Colonic mucosa (tissue), 4 donors: ENCODE data around the gene CHPF. TPM values are rescaled to one million over a fixed set of nuclear protein-coding genes. Genes with fewer than 3 reads are reported as not detected.

Experiments
- DNase-seq: peaks from one replicate; pipeline ENCODE4 v3.0.0-alpha.2; 2020
- H3K27ac ChIP-seq: fragments of 200-600 bp; one replicate; pipeline ENCODE4 v1.8.0; 2021
- H3K27me3 ChIP-seq: fragments of 200-600 bp; one replicate; pipeline ENCODE4 v1.8.0; 2021
- H3K36me3 ChIP-seq: fragments of 200-600 bp; one replicate; pipeline ENCODE4 v1.8.0; 2021
- H3K4me1 ChIP-seq: fragments of 200-600 bp; one replicate; pipeline ENCODE4 v1.8.0; 2021; ENCODE audit warnings: mild to moderate bottlenecking
- H3K4me3 ChIP-seq: fragments of 200-600 bp; one replicate; pipeline ENCODE4 v1.8.0; 2021
- H3K9ac ChIP-seq, 2 donors: one replicate each; pipeline ENCODE4 v1.7.0; 2013; ENCODE audit warnings: control low read depth in 2 of 2, low read depth in 2 of 2, low read length in 2 of 2
- H3K9me3 ChIP-seq: fragments of 200-600 bp; one replicate; pipeline ENCODE4 v1.8.0; 2021
- CTCF ChIP-seq: fragments of 200-600 bp; IDR thresholded peaks from one replicate; pipeline ENCODE4 v1.8.0; 2022; ENCODE audit warnings: antibody characterized with exemption, mild to moderate bottlenecking
- intact Hi-C: fragments of 100-400 bp; cut with DNase I; formaldehyde crosslinking; loops from one replicate; pipeline ENCODE4 v1.14.1; 2022
- microRNA-seq: library from miRNA; unstranded; fragments of <30 nt; microRNA quantifications from one replicate; pipeline ENCODE4, GENCODE V29; 2019
- total RNA-seq, 2 donors: library from RNA; stranded (reverse); fragmentation: NEBNext Ultra II Directional in 1 of 2; extraction: Animal tissue kit (Norgen Biotek cat#: 25700) in 1 of 2; gene quantifications; one replicate each; pipeline ENCODE4 v1.2.1, GENCODE V29; 2021
- donor health status: healthy.
- donor health status: DM: no; HTN: no; CAD: no.
- donor health status: DM: no; HTN: no; CAD: no.

The CHPF gene
- total RNA-seq, 2 donors from 2014 or later: 43.1 to 43.5 TPM

- TF ChIP-seq CTCF: no peak
- Histone ChIP-seq H3K9ac (no peak overlapping the region), H3K27ac (no peak overlapping the region), H3K27me3 (peaks cover 14% of the 10 kb centered on the region), H3K4me1 (no peaks in the 10 kb centered on the region), H3K36me3 (no peaks in the 10 kb centered on the region), H3K4me3 (no peak overlapping the region), H3K9me3 (no peaks in the 10 kb centered on the region)
- no peak for DNase-seq
- intact Hi-C loops: no loop called here
Measured at GRCh38 chr2:219490600-219491130, 52.9 kb downstream of the CHPF start.

- no peak for DNase-seq
- H3K27me3 ChIP-seq: peaks cover 13% of the 10 kb centered on the region
- H3K36me3 ChIP-seq: no peaks in the 10 kb centered on the region
Measured at GRCh38 chr2:219490186-219490585, 53.4 kb downstream of the CHPF start.

GRCh38 chr2:219489315-219489714, 54.3 kb downstream of the CHPF start:
- H3K9ac ChIP-seq: no peak overlapping the region
- no peaks in the 10 kb centered on the region for H3K4me1 ChIP-seq
- H3K4me3 ChIP-seq: no peak overlapping the region
- peaks cover 18% of the 10 kb centered on the region for H3K27me3 ChIP-seq
- TF ChIP-seq CTCF: no peak
- no peak overlapping the region for H3K27ac ChIP-seq
- no peaks in the 10 kb centered on the region for H3K36me3 ChIP-seq
- no peaks in the 10 kb centered on the region for H3K9me3 ChIP-seq
- DNase-seq: no peak
- intact Hi-C loops: no loop called here

More at GRCh38 chr2:219490186-219490585, 53.4 kb downstream of the CHPF start:
- no peaks in the 10 kb centered on the region for H3K9me3 ChIP-seq
- intact Hi-C loops: no loop called here
- no peaks in the 10 kb centered on the region for H3K4me1 ChIP-seq
- H3K4me3 ChIP-seq: no peak overlapping the region
- TF ChIP-seq CTCF: no peak
- no peak overlapping the region for H3K9ac ChIP-seq
- H3K27ac ChIP-seq: no peak overlapping the region

Small RNAs within 50 kb of the gene (microRNA-seq; reads per million reads assigned to microRNA genes)
- not detected for gene MIR3132

Other genes starting within 250 kb of the CHPF start
- 1 to 10 TPM; 1.9 to 2.0 TPM for gene PTPRN, start 234.4 kb downstream of the CHPF start, total RNA-seq
- gene RESP18, start 211.1 kb downstream of the CHPF start, total RNA-seq: not detected
- 10 to 100 TPM; 96.1 to 96.7 TPM for gene DNPEP, start 155.9 kb downstream of the CHPF start, total RNA-seq
- 100 to 1,000 TPM in 1 of 2 donors, 10 to 100 TPM in 1; 24.0 to 917 TPM for gene DES, start 125.4 kb downstream of the CHPF start, total RNA-seq
- 10 to 100 TPM in 1 of 2 donors, 1 to 10 TPM in 1; 6.2 to 19.3 TPM for gene SPEG, start 109.0 kb downstream of the CHPF start, total RNA-seq
- 10 to 100 TPM; 49.7 to 86.1 TPM for gene GMPPA, start 44.9 kb downstream of the CHPF start, total RNA-seq
- under 1 TPM in 1 of 2 donors, not detected in 1; 0.12 TPM for gene ASIC4, start 29.3 kb downstream of the CHPF start, total RNA-seq
- 1 to 10 TPM; 1.7 to 2.9 TPM for gene TMEM198, start 219 bp upstream of the CHPF start, total RNA-seq
- gene OBSL1, start 27.7 kb upstream of the CHPF start, total RNA-seq: 10 to 100 TPM in 1 of 2 donors, 1 to 10 TPM in 1; 9.9 to 13.2 TPM
- gene INHA, start 28.5 kb upstream of the CHPF start, total RNA-seq: not detected
- gene STK11IP, start 54.0 kb upstream of the CHPF start, total RNA-seq: 10 to 100 TPM; 25.4 to 42.7 TPM
- gene SLC4A3, start 83.8 kb upstream of the CHPF start, total RNA-seq: under 1 TPM; 0.47 to 0.72 TPM